Measurements from ENCODE around the gene FOXE1.

FOXE1 gene

GRCh38 chr9:97848215-97848479 lies 4.9 kb upstream of the FOXE1 start:
- H3K36me3 ChIP-seq (ENCODE audit: insufficient read depth) = no peaks in the 10 kb centered on the region
- H2AFZ ChIP-seq (ENCODE audit: low read depth) = no peak overlapping the region
- H3K4me2 ChIP-seq = no peak overlapping the region
- H3K27me3 ChIP-seq (ENCODE audit: insufficient read depth, low read depth) = no peaks in the 10 kb centered on the region
- H3K4me3 ChIP-seq (IDR thresholded peaks at IDR 0.05; ENCODE audit: insufficient read depth, low read depth, low read length) = no peak overlapping the region
- H4K20me1 ChIP-seq (ENCODE audit: insufficient read depth) = no peaks in the 10 kb centered on the region
- H3K4me1 ChIP-seq (ENCODE audit: low read depth, poor library complexity, severe bottlenecking) = no peaks in the 10 kb centered on the region
- TF ChIP-seq CTCF (conservative IDR thresholded peaks at IDR 0.05; ENCODE audit: low read depth, low read length) = no peak
- H3K79me2 ChIP-seq (ENCODE audit: insufficient read depth, low read depth) = no peaks in the 10 kb centered on the region
- no peak overlapping the region for H3K27ac ChIP-seq
- H3K9ac ChIP-seq = no peak overlapping the region

- no peak overlapping the region for H2AFZ ChIP-seq (ENCODE audit: low read depth)
Observed at GRCh38 chr9:97848480-97849237, 4.4 kb upstream of the FOXE1 start.

GRCh38 chr9:97849980-97850379 lies 3.0 kb upstream of the FOXE1 start:
- Histone ChIP-seq H3K79me2 (ENCODE audit: insufficient read depth, low read depth) (no peaks in the 10 kb centered on the region), H3K27me3 (ENCODE audit: insufficient read depth, low read depth) (no peaks in the 10 kb centered on the region)
- no peak for TF ChIP-seq CTCF (conservative IDR thresholded peaks at IDR 0.05; ENCODE audit: low read depth, low read length)

More at GRCh38 chr9:97848480-97849237, 4.4 kb upstream of the FOXE1 start:
- Histone ChIP-seq H3K9ac (no peak overlapping the region), H3K4me1 (ENCODE audit: low read depth, poor library complexity, severe bottlenecking) (no peaks in the 10 kb centered on the region), H3K4me3 (IDR thresholded peaks at IDR 0.05; ENCODE audit: insufficient read depth, low read depth, low read length) (no peak overlapping the region), H3K27ac (no peak overlapping the region), H3K36me3 (ENCODE audit: insufficient read depth) (no peaks in the 10 kb centered on the region), H4K20me1 (ENCODE audit: insufficient read depth) (no peaks in the 10 kb centered on the region), H3K4me2 (no peak overlapping the region), H3K79me2 (ENCODE audit: insufficient read depth, low read depth) (no peaks in the 10 kb centered on the region), H3K27me3 (ENCODE audit: insufficient read depth, low read depth) (no peaks in the 10 kb centered on the region)
- TF ChIP-seq CTCF (conservative IDR thresholded peaks at IDR 0.05; ENCODE audit: low read depth, low read length) = no peak

GRCh38 chr9:97850746-97851445 lies 2.1 kb upstream of the FOXE1 start:
- H3K27ac ChIP-seq = no peak overlapping the region
- H3K36me3 ChIP-seq (ENCODE audit: insufficient read depth) = no peaks in the 10 kb centered on the region
- no peak overlapping the region for H3K9ac ChIP-seq
- H3K4me1 ChIP-seq (ENCODE audit: low read depth, poor library complexity, severe bottlenecking) = no peaks in the 10 kb centered on the region
- no peak overlapping the region for H3K4me2 ChIP-seq
- H2AFZ ChIP-seq (ENCODE audit: low read depth) = no peak overlapping the region
- H3K79me2 ChIP-seq (ENCODE audit: insufficient read depth, low read depth) = no peaks in the 10 kb centered on the region
- no peaks in the 10 kb centered on the region for H4K20me1 ChIP-seq (ENCODE audit: insufficient read depth)
- no peaks in the 10 kb centered on the region for H3K27me3 ChIP-seq (ENCODE audit: insufficient read depth, low read depth)
- H3K4me3 ChIP-seq (IDR thresholded peaks at IDR 0.05; ENCODE audit: insufficient read depth, low read depth, low read length) = no peak overlapping the region
- TF ChIP-seq CTCF (conservative IDR thresholded peaks at IDR 0.05; ENCODE audit: low read depth, low read length) = no peak

More at GRCh38 chr9:97849980-97850379, 3.0 kb upstream of the FOXE1 start:
- Histone ChIP-seq H3K4me3 (IDR thresholded peaks at IDR 0.05; ENCODE audit: insufficient read depth, low read depth, low read length) (no peak overlapping the region), H3K36me3 (ENCODE audit: insufficient read depth) (no peaks in the 10 kb centered on the region), H4K20me1 (ENCODE audit: insufficient read depth) (no peaks in the 10 kb centered on the region), H3K9ac (no peak overlapping the region), H2AFZ (ENCODE audit: low read depth) (no peak overlapping the region), H3K27ac (no peak overlapping the region), H3K4me1 (ENCODE audit: low read depth, poor library complexity, severe bottlenecking) (no peaks in the 10 kb centered on the region), H3K4me2 (no peak overlapping the region)
